Colonic mucosa (tissue), 4 donors: ENCODE data around the gene POLD3. TPM values are rescaled to one million over a fixed set of nuclear protein-coding genes. Genes with fewer than 3 reads are reported as not detected.
"Not testable (repeated sequence)": the region's sequence is repeated elsewhere in the genome, so short reads cannot be mapped to it uniquely, and the experiment has no call there.

ENCODE experiments used
- DNase-seq: peaks from one replicate; pipeline ENCODE4 v3.0.0-alpha.2; 2020
- H3K27ac ChIP-seq: fragments of 200-600 bp; one replicate; pipeline ENCODE4 v1.8.0; 2021
- H3K27me3 ChIP-seq: fragments of 200-600 bp; one replicate; pipeline ENCODE4 v1.8.0; 2021
- H3K36me3 ChIP-seq: fragments of 200-600 bp; one replicate; pipeline ENCODE4 v1.8.0; 2021
- H3K4me1 ChIP-seq: fragments of 200-600 bp; one replicate; pipeline ENCODE4 v1.8.0; 2021; ENCODE audit warnings: mild to moderate bottlenecking
- H3K4me3 ChIP-seq: fragments of 200-600 bp; one replicate; pipeline ENCODE4 v1.8.0; 2021
- H3K9ac ChIP-seq, 2 donors: one replicate each; pipeline ENCODE4 v1.7.0; 2013; ENCODE audit warnings: control low read depth in 2 of 2, low read depth in 2 of 2, low read length in 2 of 2
- H3K9me3 ChIP-seq: fragments of 200-600 bp; one replicate; pipeline ENCODE4 v1.8.0; 2021
- intact Hi-C: fragments of 100-400 bp; cut with DNase I; formaldehyde crosslinking; loops from one replicate; pipeline ENCODE4 v1.14.1; 2022
- total RNA-seq, 2 donors: library from RNA; stranded (reverse); fragmentation: NEBNext Ultra II Directional in 1 of 2; extraction: Animal tissue kit (Norgen Biotek cat#: 25700) in 1 of 2; gene quantifications; one replicate each; pipeline ENCODE4 v1.2.1, GENCODE V29; 2021
- TF ChIP-seq, protein P1 (sequence below): fragments of 200-600 bp; IDR thresholded peaks from one replicate; pipeline ENCODE4 v1.8.0; 2022; ENCODE audit warnings: antibody characterized with exemption, mild to moderate bottlenecking
- donor health status: healthy.
- donor health status: DM: no; HTN: no; CAD: no.
- donor health status: DM: no; HTN: no; CAD: no.

Gene POLD3
- total RNA-seq, 2 donors from 2014 or later, result 20.0 to 33.9 TPM

DNA sequence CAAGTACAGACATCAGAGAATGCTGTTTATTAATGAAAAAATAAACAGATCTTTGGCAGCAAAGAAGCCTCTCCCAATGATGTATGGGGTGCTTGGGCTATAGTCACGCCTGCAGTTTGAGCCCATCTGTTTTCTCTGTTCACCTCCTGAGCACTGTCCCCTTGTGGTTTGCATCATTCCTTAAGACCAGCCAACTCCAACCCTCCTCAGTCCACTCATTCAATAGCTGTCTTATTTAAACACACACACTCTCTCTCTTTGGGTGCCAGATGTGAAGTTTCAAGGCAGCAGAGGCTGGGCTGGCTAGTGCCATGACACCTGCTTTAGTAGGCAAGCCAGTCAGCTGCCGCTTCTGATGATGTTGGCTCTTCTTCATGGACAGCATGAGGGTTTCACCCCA, 58.1 kb downstream of the POLD3 start:
- intact Hi-C loops, result no loop called here
- no peak for DNase-seq
- H3K27ac ChIP-seq, result no peak overlapping the region

DNA sequence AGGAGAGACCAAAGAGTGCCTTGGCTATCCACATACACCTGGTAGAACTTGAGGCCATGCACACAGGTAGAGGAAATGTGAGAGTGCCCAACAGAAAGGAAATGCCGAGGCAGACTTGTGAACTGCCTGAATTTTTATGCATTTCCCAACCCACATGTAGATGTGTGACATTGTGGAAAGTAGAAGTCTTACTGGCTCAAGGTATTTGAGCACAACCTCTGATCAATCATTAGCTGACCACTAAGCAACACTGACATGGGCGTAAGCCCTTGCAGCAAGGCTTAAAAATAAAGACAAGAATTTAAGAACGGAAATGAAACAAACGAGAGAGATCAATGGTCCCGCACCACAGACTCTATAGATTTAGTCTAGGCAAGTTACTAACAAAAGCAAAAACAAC, 62.6 kb downstream of the POLD3 start:
- H3K27me3 ChIP-seq, result no peaks in the 10 kb centered on the region
- H3K4me1 ChIP-seq, result no peaks in the 10 kb centered on the region
- H3K36me3 ChIP-seq, result no peaks in the 10 kb centered on the region
- no peaks in the 10 kb centered on the region for H3K9me3 ChIP-seq
- no peak overlapping the region for H3K9ac ChIP-seq
- TF ChIP-seq, protein P1, sequence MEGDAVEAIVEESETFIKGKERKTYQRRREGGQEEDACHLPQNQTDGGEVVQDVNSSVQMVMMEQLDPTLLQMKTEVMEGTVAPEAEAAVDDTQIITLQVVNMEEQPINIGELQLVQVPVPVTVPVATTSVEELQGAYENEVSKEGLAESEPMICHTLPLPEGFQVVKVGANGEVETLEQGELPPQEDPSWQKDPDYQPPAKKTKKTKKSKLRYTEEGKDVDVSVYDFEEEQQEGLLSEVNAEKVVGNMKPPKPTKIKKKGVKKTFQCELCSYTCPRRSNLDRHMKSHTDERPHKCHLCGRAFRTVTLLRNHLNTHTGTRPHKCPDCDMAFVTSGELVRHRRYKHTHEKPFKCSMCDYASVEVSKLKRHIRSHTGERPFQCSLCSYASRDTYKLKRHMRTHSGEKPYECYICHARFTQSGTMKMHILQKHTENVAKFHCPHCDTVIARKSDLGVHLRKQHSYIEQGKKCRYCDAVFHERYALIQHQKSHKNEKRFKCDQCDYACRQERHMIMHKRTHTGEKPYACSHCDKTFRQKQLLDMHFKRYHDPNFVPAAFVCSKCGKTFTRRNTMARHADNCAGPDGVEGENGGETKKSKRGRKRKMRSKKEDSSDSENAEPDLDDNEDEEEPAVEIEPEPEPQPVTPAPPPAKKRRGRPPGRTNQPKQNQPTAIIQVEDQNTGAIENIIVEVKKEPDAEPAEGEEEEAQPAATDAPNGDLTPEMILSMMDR, result no peak
- DNase-seq, result no peak
- H3K27ac ChIP-seq, result no peak overlapping the region
- intact Hi-C loops, result no loop called here
- H3K4me3 ChIP-seq, result no peak overlapping the region

More for the DNA sequence above, 58.1 kb downstream of the POLD3 start:
- TF ChIP-seq, protein P1, result no peak
- Histone ChIP-seq H3K27me3 (no peaks in the 10 kb centered on the region), H3K9ac (no peak overlapping the region), H3K9me3 (no peaks in the 10 kb centered on the region), H3K36me3 (no peaks in the 10 kb centered on the region), H3K4me1 (no peaks in the 10 kb centered on the region), H3K4me3 (no peak overlapping the region)

DNA sequence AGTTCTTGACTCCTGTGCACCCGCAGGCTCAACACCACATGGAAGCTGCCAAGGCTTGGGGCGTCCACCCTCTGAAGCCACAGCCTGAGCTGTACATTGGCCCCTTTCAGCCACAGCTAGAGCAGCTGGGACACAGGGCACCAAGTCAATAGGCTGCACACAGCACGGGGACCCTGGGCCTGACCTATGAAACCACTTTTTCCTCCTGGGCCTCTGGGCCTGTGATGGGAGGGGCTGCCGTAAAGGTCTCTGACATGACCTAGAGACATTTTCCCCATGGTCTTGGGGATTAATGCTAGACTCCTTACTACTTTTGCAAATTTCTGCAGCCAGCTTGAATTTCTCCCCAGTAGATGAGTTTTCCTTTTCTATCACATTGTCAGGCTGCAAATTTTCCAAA, 66.7 kb downstream of the POLD3 start:
- H3K4me3 ChIP-seq, H3K4me1 ChIP-seq, intact Hi-C loops, H3K9ac ChIP-seq, H3K9me3 ChIP-seq, H3K27me3 ChIP-seq, H3K27ac ChIP-seq, DNase-seq, H3K36me3 ChIP-seq: not testable (repeated sequence)

DNA sequence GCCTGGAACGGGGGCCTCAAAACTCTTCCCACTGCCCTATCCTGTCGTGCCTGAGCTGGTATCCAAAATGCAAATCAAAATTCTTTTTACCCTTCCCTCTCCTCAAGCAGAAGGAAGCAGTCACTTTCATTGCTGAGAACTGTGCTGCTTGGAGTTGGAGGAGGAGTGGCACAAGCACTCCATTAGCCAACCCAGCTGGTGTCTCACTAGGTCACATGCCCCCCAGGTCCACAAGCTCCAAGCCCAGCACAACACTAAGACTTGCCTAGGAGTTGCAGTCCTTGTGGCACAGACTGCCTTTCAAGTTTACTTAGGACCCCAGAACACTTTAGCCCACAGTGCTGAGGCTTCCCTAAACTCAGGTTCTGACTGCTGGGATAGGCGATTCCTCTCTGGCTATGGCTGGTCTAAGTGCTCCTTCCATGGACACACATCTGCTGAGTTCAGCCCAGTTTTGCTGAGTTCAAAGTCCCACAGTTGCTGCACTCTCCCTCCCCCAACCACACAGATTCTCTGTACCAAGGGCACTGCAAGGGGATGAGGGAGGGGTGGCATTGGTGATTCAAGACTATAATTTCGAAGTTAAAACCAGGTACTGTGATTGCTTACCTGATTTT, 70.2 kb downstream of the POLD3 start:
- no peaks in the 10 kb centered on the region for H3K4me1 ChIP-seq
- TF ChIP-seq, protein P1, result no peak
- H3K36me3 ChIP-seq, result no peaks in the 10 kb centered on the region
- no peaks in the 10 kb centered on the region for H3K9me3 ChIP-seq
- intact Hi-C loops, result no loop called here
- no peaks in the 10 kb centered on the region for H3K27me3 ChIP-seq
- DNase-seq, result no peak
- no peak overlapping the region for H3K27ac ChIP-seq
- H3K9ac ChIP-seq, result no peak overlapping the region
- no peak overlapping the region for H3K4me3 ChIP-seq

DNA sequence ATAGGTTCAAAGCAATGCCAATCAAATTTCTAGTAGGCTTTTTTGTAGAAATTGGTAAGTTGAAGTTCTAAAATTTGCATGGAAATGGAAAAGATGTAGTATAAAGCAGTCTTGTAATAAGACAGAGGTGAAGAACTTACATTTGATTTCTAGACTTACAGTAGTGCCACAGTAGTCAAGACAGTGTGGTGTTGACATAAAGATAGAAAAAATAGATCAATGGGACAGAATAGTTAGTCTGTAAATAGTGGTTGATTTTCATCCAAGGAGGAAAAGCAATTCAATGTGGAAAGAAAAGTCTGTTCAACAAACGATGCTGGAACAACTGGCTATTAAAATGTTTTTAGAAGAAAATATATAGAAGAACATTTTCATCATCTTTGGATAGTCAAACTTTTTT, 70.9 kb downstream of the POLD3 start:
- intact Hi-C loops, result no loop called here
- H3K9me3 ChIP-seq, result no peaks in the 10 kb centered on the region
- no peak overlapping the region for H3K27ac ChIP-seq
- H3K36me3 ChIP-seq, result no peaks in the 10 kb centered on the region
- H3K4me1 ChIP-seq, result no peaks in the 10 kb centered on the region
- TF ChIP-seq, protein P1, result no peak
- DNase-seq, result no peak
- H3K4me3 ChIP-seq, result no peak overlapping the region
- no peaks in the 10 kb centered on the region for H3K27me3 ChIP-seq
- H3K9ac ChIP-seq, result no peak overlapping the region

DNA sequence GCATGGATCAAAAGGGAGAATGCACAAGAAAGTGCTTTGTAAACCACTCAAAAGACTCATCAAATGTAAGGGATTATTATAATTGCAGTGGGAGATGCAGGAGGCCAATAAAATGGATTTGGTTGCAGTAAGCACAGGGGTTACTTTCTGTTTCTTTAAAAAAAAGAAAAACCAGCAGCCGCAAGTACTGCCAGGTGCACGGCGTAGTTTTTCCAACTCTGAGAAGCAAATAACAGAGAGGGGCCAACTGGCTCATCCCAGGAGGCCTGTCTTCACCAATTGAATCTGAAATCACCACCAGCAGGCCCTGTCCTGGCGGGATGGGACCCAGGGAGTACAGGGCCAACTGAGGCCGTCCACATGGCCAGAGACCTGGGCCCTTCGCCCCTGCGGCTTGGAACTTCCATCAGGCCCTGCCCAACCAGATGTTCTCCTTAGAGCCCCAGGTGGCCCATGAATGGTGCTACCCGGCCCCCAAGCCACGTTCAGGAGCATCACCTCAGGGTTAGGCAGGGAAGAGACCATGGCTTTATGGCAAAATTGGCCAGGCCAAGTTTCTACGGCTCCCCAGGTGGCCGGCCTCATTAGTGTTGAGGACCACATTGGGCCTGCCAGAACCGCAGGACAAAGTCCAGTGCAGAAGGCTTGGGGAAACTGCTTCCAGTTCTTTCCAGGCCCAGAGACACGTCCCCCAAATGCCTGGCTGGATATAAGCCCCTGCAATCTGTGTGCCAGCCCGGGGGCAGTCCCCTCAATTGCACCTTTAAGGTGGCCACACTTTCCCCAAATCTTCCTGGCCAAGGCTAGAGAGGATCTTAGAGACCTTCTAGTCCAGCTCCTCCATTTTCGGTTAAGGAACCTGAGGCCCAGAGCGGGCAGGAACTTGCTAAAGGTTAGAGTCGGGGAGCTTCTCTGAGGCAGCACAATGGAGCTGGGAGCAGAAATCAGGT, 77.1 kb downstream of the POLD3 start:
- Histone ChIP-seq H3K27ac (no peak overlapping the region), H3K36me3 (no peaks in the 10 kb centered on the region), H3K4me1 (no peaks in the 10 kb centered on the region), H3K9me3 (no peaks in the 10 kb centered on the region), H3K9ac (no peak overlapping the region), H3K4me3 (no peak overlapping the region), H3K27me3 (no peaks in the 10 kb centered on the region)
- DNase-seq, result peak; percentile 10
- intact Hi-C loops, result no loop called here
- TF ChIP-seq, protein P1, result no peak
